Stomach (tissue), 9 donors: ENCODE data around the gene CPT1B. TPM values are rescaled to one million over a fixed set of nuclear protein-coding genes. Genes with fewer than 3 reads are reported as not detected.

Experiments used
- DNase-seq, 2 donors: peaks; one replicate each; pipeline versions ENCODE4 v3.0.0 to v3.0.0-alpha.2; 2013 to 2019
- H3K27ac ChIP-seq, 5 donors: fragments of 200-600 bp in 4 of 5; sonication (generic) in 4 of 5; one replicate each; pipeline ENCODE4 v1.5.1; 2013 to 2019; ENCODE audit warnings: mild to moderate bottlenecking in 1 of 5, moderate library complexity in 1 of 5
- H3K27me3 ChIP-seq, 3 donors: fragments of 200-600 bp; sonication (generic); one replicate each; pipeline ENCODE4 v1.5.1; 2017 to 2019; ENCODE audit warnings: mixed run types in 1 of 3
- H3K36me3 ChIP-seq, 4 donors: fragments of 200-600 bp; sonication (generic); 1 replicate in 3 of 4; 2 replicates in 1 of 4; pipeline ENCODE4 v1.5.1; 2016 to 2019
- H3K4me1 ChIP-seq, 4 donors: fragments of 200-600 bp; sonication (generic); one replicate each; pipeline ENCODE4 v1.5.1; 2016 to 2019
- H3K4me3 ChIP-seq, 4 donors: fragments of 200-600 bp; sonication (generic) in 3 of 4; one replicate each; pipeline ENCODE4 v1.5.1; 2016 to 2019; ENCODE audit warnings: mild to moderate bottlenecking in 1 of 4
- H3K9me3 ChIP-seq, 4 donors: fragments of 200-600 bp; sonication (generic); one replicate each; pipeline ENCODE4 v1.5.1; 2016 to 2019
- EP300 ChIP-seq: sonication (generic); formaldehyde crosslinking; IDR thresholded peaks from one replicate; pipeline ENCODE4 v1.6.1; 2017; ENCODE audit warnings: antibody characterized with exemption
- POLR2A ChIP-seq, 4 donors: fragments of 450-650 bp; IDR thresholded peaks; one replicate each; pipeline ENCODE4 v1.6.1; 2016; ENCODE audit warnings: antibody characterized with exemption in 4 of 4, control low read depth in 2 of 4, mild to moderate bottlenecking in 1 of 4, moderate library complexity in 1 of 4
- POLR2AphosphoS5 ChIP-seq, 3 donors: sonication (generic); formaldehyde crosslinking; IDR thresholded peaks; one replicate each; pipeline ENCODE4 v1.6.1; 2016; ENCODE audit warnings: antibody characterized with exemption in 3 of 3
- WGBS, 5 donors: extraction: QIAGEN DNeasy Blood & Tissue Kit in 3 of 5; methylation state at CpG; one replicate each; pipeline versions ENCODE4 v1.1.5 to v1.1.7; 2013 to 2018; 5-methylcytosine and 5-hydroxymethylcytosine counted together
- intact Hi-C: fragments of 100-400 bp; cut with DNase I; formaldehyde crosslinking; loops from one replicate; pipeline ENCODE4 v1.15.1; 2023; ENCODE audit warnings: low total_unique reads
- polyA plus RNA-seq, 3 donors: library from polyadenylated mRNA; stranded (reverse); fragments of 200-250 nt; gene quantifications; one replicate each; pipeline ENCODE4 v1.2.3, GENCODE V29; 2013
- total RNA-seq, 5 donors: library from RNA; depleted of rRNA; stranded (reverse); fragments of >200 nt; gene quantifications; one replicate each; pipeline versions ENCODE4 v1.1.0 to v1.2.3, GENCODE V29; 2014 to 2016
- TF ChIP-seq, protein P1 (sequence below), 7 experiments: fragments of 450-650 bp in 4 of 7; fragments of 200-600 bp in 3 of 7; sonication (generic) in 3 of 7; IDR thresholded peaks; one replicate each; pipeline ENCODE4 v1.5.1; 2016 to 2019; ENCODE audit warnings: antibody characterized with exemption in 7 of 7, control low read depth in 2 of 7, mild to moderate bottlenecking in 1 of 7
- donor health status: healthy with polysubstance abuse.
- donor health status: Bipolar disorder and iron deficiency.
- donor health status: healthy.

Gene CPT1B
- total and polyA plus RNA-seq, 8 donors, result 6.6 to 164 (median 21.0) TPM

DNA sequence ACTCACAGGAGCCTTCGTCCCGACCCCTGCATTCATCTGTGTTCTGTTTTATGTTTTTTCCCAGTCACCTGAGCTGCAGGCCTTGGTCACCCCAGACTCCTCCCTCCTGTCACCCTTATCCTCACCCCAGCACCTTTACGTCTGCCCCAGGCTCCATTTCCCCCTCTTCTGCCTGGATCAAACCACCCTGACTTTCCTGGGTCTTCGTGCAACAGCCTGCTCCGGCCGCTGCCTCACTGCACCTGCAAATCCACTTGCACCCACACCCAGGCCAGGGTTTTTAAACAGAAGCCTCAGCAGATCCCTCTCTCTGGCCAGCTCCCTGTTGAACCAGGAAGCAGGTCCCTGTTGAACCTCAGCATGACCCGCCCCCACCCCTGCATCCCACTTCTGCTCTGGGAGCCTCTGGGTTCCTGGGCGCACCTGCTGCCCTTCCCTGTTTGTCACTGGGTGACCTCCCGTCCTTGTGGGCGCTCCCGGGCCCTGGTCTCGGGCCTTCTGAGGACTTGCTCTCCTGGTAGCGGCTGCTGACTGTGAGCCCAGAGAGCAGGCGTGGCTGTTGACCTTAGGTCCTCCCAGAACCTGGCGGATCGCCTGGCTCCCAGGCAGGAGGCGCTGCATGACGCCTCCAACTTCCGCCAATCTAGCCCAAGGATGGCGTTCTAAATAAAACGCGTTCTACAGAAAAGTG is 35.2 kb upstream of the CPT1B start:
- intact Hi-C loops, result loop anchor here (10.0 kb wide), 1 partner anchor 59 kb away; no protein-coding TSS in a partner anchor
- Histone ChIP-seq H3K27me3 (peaks cover 0 to 57% (median 0%) of the 10 kb centered on the region in 3 donors), H3K9me3 (no peaks in the 10 kb centered on the region), H3K4me3 (no peak overlapping the region), H3K27ac (peak overlapping the region; percentile 74 to 85 (median 81)), H3K4me1 (peaks cover 6 to 15% (median 11%) of the 10 kb centered on the region in 4 donors), H3K36me3 (no peaks in the 10 kb centered on the region)
- TF ChIP-seq POLR2A (IDR thresholded peaks at IDR 0.05) (no peak), EP300 (no peak), POLR2AphosphoS5 (IDR thresholded peaks at IDR 0.05) (peak in 2 of 3 donors; percentile 58 to 76)
- TF ChIP-seq, protein P1, sequence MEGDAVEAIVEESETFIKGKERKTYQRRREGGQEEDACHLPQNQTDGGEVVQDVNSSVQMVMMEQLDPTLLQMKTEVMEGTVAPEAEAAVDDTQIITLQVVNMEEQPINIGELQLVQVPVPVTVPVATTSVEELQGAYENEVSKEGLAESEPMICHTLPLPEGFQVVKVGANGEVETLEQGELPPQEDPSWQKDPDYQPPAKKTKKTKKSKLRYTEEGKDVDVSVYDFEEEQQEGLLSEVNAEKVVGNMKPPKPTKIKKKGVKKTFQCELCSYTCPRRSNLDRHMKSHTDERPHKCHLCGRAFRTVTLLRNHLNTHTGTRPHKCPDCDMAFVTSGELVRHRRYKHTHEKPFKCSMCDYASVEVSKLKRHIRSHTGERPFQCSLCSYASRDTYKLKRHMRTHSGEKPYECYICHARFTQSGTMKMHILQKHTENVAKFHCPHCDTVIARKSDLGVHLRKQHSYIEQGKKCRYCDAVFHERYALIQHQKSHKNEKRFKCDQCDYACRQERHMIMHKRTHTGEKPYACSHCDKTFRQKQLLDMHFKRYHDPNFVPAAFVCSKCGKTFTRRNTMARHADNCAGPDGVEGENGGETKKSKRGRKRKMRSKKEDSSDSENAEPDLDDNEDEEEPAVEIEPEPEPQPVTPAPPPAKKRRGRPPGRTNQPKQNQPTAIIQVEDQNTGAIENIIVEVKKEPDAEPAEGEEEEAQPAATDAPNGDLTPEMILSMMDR (IDR thresholded peaks at IDR 0.05), result peak in 2 of 7 experiments; percentile 13 to 40
- peak; percentile 79 to 95 for DNase-seq
- 30 to 46% (median 34%) methylated on average over 17 to 22 of the region's 22 CpGs for WGBS, 5 donors

DNA sequence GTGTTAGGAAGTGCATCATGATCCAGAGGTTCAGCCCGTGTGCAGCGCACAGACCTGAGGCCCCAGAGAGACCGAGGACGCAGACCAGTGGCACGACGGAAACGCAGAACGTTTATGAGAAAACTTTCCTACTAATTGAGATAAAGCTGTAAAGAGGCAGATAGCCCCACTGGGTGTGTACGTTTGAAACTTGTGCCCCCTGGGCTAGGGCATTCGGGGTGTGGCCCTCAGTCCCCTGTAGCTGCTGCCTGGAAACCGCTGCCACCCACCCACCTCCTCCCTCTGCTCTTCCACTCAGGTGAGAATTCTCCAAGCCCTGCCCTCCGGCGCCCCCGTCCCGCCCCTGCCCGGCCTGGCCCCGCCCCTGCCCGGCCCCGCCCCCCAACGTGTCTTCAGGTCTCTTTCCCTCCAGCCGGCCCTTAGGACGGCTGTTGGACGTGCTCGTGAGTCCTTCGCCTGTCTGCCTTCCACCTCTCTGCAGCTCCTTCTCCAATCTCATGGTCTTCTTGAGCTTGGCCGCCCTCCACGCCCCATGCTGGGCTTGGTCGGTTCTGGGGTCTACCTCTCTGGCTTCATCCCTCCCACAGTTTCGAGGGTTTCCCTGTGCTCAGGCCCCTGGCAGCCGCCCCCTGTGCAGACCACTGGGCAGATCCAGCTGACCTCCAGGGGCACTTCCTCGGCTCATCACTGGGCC is 34.4 kb upstream of the CPT1B start:
- TF ChIP-seq POLR2A (IDR thresholded peaks at IDR 0.05) (no peak), EP300 (no peak), POLR2AphosphoS5 (IDR thresholded peaks at IDR 0.05) (no peak)
- TF ChIP-seq, protein P1 (IDR thresholded peaks at IDR 0.05), result no peak
- no peaks in the 10 kb centered on the region for H3K36me3 ChIP-seq
- peak overlapping the region; percentile 74 to 85 (median 81) for H3K27ac ChIP-seq
- H3K9me3 ChIP-seq, result no peaks in the 10 kb centered on the region
- H3K27me3 ChIP-seq, result peaks cover 0 to 65% (median 0%) of the 10 kb centered on the region in 3 donors
- no peak overlapping the region for H3K4me3 ChIP-seq
- DNase-seq, result peak in 1 of 2 donors; percentile 62
- WGBS, 5 donors, result 26 to 46% (median 34%) methylated on average over 21 to 31 of the region's 31 CpGs
- H3K4me1 ChIP-seq, result peaks cover 6 to 15% (median 11%) of the 10 kb centered on the region in 4 donors
- intact Hi-C loops, result loop anchor here (10.0 kb wide), 1 partner anchor 58 kb away; no protein-coding TSS in a partner anchor

DNA sequence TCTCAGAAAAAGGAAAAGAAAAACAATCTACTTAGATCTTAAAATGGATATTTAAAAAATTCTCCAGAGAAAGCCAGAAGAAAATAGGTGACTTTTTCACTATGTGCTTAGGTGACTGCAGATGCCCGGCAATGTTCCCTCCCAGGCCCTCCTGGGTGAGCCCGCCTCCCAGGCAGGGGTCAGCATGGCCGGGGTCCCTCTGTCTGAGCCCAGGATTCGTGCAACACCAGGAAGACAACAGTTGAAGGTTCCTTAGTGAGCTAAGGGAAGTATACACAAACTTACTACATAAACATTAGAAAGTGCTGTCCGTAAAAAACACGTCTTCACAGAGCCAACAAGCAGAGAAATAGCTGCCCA is 33.9 kb upstream of the CPT1B start:
- WGBS, 5 donors, result 30 to 43% (median 39%) methylated on average over 6 of the region's 6 CpGs
- H3K27ac ChIP-seq, result peak overlapping the region in 2 of 5 donors; percentile 81 to 84
- no peak for DNase-seq
- no peak overlapping the region for H3K4me3 ChIP-seq
- peaks cover 0 to 70% (median 0%) of the 10 kb centered on the region in 3 donors for H3K27me3 ChIP-seq
- intact Hi-C loops, result loop anchor here (10.0 kb wide), 1 partner anchor 57 kb away; no protein-coding TSS in a partner anchor
- no peaks in the 10 kb centered on the region for H3K9me3 ChIP-seq
- no peaks in the 10 kb centered on the region for H3K36me3 ChIP-seq
- H3K4me1 ChIP-seq, result peaks cover 6 to 15% (median 11%) of the 10 kb centered on the region in 4 donors
- TF ChIP-seq POLR2AphosphoS5 (IDR thresholded peaks at IDR 0.05) (no peak), EP300 (no peak), POLR2A (IDR thresholded peaks at IDR 0.05) (no peak)
- TF ChIP-seq, protein P1 (IDR thresholded peaks at IDR 0.05), result no peak

DNA sequence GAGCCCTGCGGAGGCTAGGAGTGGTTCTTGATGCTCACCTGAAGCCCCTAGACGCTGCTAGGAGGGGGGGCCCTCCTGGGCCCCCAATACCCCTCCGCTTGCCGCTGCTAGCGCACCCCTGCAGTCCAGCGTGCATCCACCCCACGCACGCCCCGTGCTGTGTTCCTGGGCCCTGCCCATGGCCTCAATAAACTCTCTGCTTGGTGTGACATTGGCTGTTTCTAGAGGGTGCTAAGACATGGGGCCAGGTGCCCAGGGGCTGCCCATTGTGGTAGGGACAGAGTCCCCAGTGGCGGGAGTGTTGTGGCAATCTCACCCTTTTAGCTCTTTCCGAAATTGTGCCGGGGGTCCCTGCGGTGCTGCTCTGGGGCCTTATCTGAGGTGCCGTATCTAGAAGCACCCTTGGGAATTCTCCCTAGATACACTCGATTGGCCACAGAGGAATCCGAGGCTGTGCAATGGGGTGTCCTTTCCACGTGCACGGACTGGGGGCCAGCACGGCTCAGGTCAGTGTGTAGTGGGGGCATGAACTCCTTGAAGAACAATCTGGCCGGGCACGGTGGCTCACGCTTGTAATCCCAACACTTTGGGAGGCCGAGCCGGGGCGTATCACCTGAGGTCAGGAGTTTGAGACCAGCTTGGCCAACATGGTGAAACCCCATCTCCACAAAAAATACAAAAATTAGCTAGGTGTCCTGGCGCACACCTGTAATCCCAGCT is 33.3 kb upstream of the CPT1B start:
- peaks cover 0 to 76% (median 5%) of the 10 kb centered on the region in 3 donors for H3K27me3 ChIP-seq
- H3K27ac ChIP-seq, result no peak overlapping the region
- no peak overlapping the region for H3K4me3 ChIP-seq
- H3K9me3 ChIP-seq, result no peaks in the 10 kb centered on the region
- H3K36me3 ChIP-seq, result no peaks in the 10 kb centered on the region
- DNase-seq, result no peak
- WGBS, 5 donors, result 92 to 96% (median 94%) methylated on average over 18 to 26 of the region's 26 CpGs
- TF ChIP-seq EP300 (no peak), POLR2A (IDR thresholded peaks at IDR 0.05) (no peak), POLR2AphosphoS5 (IDR thresholded peaks at IDR 0.05) (no peak)
- TF ChIP-seq, protein P1 (IDR thresholded peaks at IDR 0.05), result no peak
- intact Hi-C loops, result loop anchor here (10.0 kb wide), 1 partner anchor 57 kb away; no protein-coding TSS in a partner anchor
- peaks cover 6 to 15% (median 11%) of the 10 kb centered on the region in 4 donors for H3K4me1 ChIP-seq
